Nephron (organoid): ENCODE data around the gene CASP2.

ENCODE experiments used
- H3K27ac Mint-ChIP-seq, 3 experiments: 2 replicates each; pipeline ENCODE4 v1.8.0; 2020; ENCODE audit warnings: mixed read lengths in 3 of 3, mild to moderate bottlenecking in 2 of 3, moderate library complexity in 1 of 3
- H3K27me3 Mint-ChIP-seq: 2 replicates; pipeline ENCODE4 v1.8.0; 2021; ENCODE audit warnings: low read depth, mild to moderate bottlenecking, moderate library complexity, mixed read lengths
- H3K36me3 Mint-ChIP-seq: 2 replicates; pipeline ENCODE4 v1.8.0; 2020; ENCODE audit warnings: low read depth, mixed read lengths
- H3K4me1 Mint-ChIP-seq: 2 replicates; pipeline ENCODE4 v1.8.0; 2020; ENCODE audit warnings: mixed read lengths
- H3K4me3 Mint-ChIP-seq, 3 experiments: 2 replicates each; pipeline ENCODE4 v1.8.0; 2020; ENCODE audit warnings: mild to moderate bottlenecking in 3 of 3, mixed read lengths in 3 of 3, moderate library complexity in 2 of 3
- H3K9me3 Mint-ChIP-seq: 2 replicates; pipeline ENCODE4 v1.8.0; 2020; ENCODE audit warnings: mixed read lengths
- CTCF ChIP-seq, 3 experiments: fragments of 200-600 bp; sonication (generic); IDR thresholded peaks; one replicate each; pipeline ENCODE4 v1.5.0; 2021; ENCODE audit warnings: antibody characterized with exemption in 3 of 3; ENCODE audit not compliant: unreplicated experiment in 3 of 3

The CASP2 gene

GRCh38 chr7:143321734-143322133, 33.6 kb downstream of the CASP2 start:
- Mint-ChIP-seq H3K9me3 (no peaks in the 10 kb centered on the region), H3K36me3 (no peaks in the 10 kb centered on the region), H3K27me3 (no peaks in the 10 kb centered on the region), H3K27ac (peak overlapping the region in 2 of 3 experiments; percentile 98 to 100), H3K4me1 (peaks cover 34% of the 10 kb centered on the region), H3K4me3 (no peak overlapping the region)
- TF ChIP-seq CTCF (IDR thresholded peaks at IDR 0.05; ENCODE audit: unreplicated experiment in 3 of 3): no peak

- H3K27me3 Mint-ChIP-seq: no peaks in the 10 kb centered on the region
- H3K27ac Mint-ChIP-seq: peak overlapping the region; percentile 98 to 100 (median 98)
- no peaks in the 10 kb centered on the region for H3K9me3 Mint-ChIP-seq
- H3K4me3 Mint-ChIP-seq: peak overlapping the region; percentile 14 to 69 (median 29)
- H3K36me3 Mint-ChIP-seq: no peaks in the 10 kb centered on the region
- H3K4me1 Mint-ChIP-seq: peaks cover 30% of the 10 kb centered on the region
- no peak for TF ChIP-seq CTCF (IDR thresholded peaks at IDR 0.05; ENCODE audit: unreplicated experiment in 3 of 3)
Observed at GRCh38 chr7:143322760-143323633, 34.8 kb downstream of the CASP2 start.

- Mint-ChIP-seq H3K27ac (peak overlapping the region; percentile 98 to 100 (median 98)), H3K4me3 (peak overlapping the region in 1 of 3 experiments; percentile 28), H3K4me1 (peaks cover 26% of the 10 kb centered on the region), H3K9me3 (no peaks in the 10 kb centered on the region), H3K27me3 (no peaks in the 10 kb centered on the region), H3K36me3 (no peaks in the 10 kb centered on the region)
- TF ChIP-seq CTCF (IDR thresholded peaks at IDR 0.05; ENCODE audit: unreplicated experiment in 3 of 3): no peak
Observed at GRCh38 chr7:143323653-143324052, 35.5 kb downstream of the CASP2 start.

GRCh38 chr7:143325240-143325639, 37.1 kb downstream of the CASP2 start:
- Mint-ChIP-seq H3K27me3 (no peaks in the 10 kb centered on the region), H3K4me1 (peaks cover 19% of the 10 kb centered on the region), H3K9me3 (no peaks in the 10 kb centered on the region), H3K36me3 (no peaks in the 10 kb centered on the region), H3K4me3 (no peak overlapping the region), H3K27ac (peak overlapping the region in 2 of 3 experiments; percentile 21 to 100)
- TF ChIP-seq CTCF (IDR thresholded peaks at IDR 0.05; ENCODE audit: unreplicated experiment in 3 of 3): no peak

- Mint-ChIP-seq H3K9me3 (no peaks in the 10 kb centered on the region), H3K36me3 (no peaks in the 10 kb centered on the region), H3K4me3 (no peak overlapping the region), H3K27me3 (no peaks in the 10 kb centered on the region), H3K4me1 (peaks cover 15% of the 10 kb centered on the region), H3K27ac (peak overlapping the region in 1 of 3 experiments; percentile 2)
- TF ChIP-seq CTCF (IDR thresholded peaks at IDR 0.05; ENCODE audit: unreplicated experiment in 3 of 3): no peak
Observed at GRCh38 chr7:143327903-143328302, 39.8 kb downstream of the CASP2 start.
